GM18498 (cell line): ENCODE results near the gene ARFGAP2.

Experiments
- ATAC-seq: cut with Tn5 transposase; IDR thresholded peaks from one replicate; pipeline ENCODE4 v1.9.1; 2021; ENCODE audit warnings: mild to moderate bottlenecking, moderate library complexity; ENCODE audit not compliant: unreplicated experiment

Gene ARFGAP2

GRCh38 chr11:47152126-47152952 lies 24.3 kb downstream of the ARFGAP2 start:
- ATAC-seq = no peak

- no peak for ATAC-seq
These were observed 26.9 kb downstream of the ARFGAP2 start for GRCh38 chr11:47149782-47150181.

- ATAC-seq = no peak
These were observed 27.7 kb downstream of the ARFGAP2 start for GRCh38 chr11:47148903-47149531.

DNA sequence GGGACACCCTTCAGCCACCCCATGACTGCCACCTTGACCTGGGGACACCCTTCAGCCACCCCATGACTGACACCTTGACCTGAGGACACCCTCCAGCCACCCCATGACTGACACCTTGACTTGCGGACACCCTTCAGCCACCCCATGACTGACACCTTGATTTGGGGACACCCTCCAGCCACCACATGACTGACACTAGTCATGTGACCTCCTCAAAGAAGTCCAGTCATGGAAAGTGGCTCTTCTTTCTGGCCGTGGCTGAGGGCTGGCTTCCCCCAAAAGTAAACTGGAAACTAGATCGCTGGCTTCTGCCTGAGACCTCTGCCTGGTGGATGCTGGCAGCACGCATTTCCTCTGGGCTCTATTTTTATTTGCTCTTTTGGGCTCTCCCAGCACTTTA lies 28.4 kb downstream of the ARFGAP2 start:
- no peak for ATAC-seq

DNA sequence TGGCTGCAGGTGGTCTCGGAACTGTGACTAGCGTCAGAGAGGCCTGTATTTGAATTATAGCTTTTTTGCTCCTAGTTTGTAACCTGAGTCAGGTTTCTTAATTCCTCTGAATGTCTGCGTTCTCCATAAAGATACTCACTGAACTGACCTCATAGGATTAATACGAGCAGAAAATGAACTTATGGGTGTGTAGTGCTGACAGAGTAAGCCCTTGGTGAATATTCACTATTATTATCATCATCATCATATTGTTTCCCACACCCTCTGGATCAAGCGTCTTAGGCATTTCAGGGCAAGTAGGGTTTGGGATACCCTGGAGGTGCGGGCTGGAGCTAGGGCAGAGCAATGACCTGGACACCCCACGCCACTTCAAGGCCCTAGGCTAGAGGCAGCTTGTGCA lies 29.0 kb downstream of the ARFGAP2 start:
- ATAC-seq = no peak

- no peak for ATAC-seq
These were observed 29.4 kb downstream of the ARFGAP2 start for GRCh38 chr11:47147250-47147649.

GRCh38 chr11:47144541-47144940 lies 32.1 kb downstream of the ARFGAP2 start:
- no peak for ATAC-seq

DNA sequence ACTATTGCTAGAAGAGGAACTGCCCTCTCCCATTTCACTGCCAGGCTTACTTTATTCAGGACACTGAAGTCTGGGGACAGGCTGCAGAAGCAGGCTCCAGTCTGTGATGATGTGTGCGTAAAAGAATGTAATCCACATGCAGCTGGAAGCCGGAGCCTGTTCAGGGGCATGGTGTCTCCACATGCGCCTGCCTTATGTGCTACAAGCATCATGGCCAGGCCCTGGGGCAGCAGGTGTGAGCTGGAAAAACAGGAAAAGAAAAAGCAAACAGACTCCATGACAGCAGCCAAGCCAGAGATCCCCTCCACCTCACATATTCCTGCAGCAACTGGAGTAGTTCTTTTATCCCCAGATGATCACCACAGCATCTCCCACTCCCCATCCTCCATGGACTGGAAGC lies 33.4 kb downstream of the ARFGAP2 start:
- ATAC-seq = no peak

GRCh38 chr11:47139878-47140277 lies 36.8 kb downstream of the ARFGAP2 start:
- no peak for ATAC-seq

- ATAC-seq = no peak
These were observed 39.2 kb downstream of the ARFGAP2 start for GRCh38 chr11:47137476-47137875.

- no peak for ATAC-seq
These were observed 39.8 kb downstream of the ARFGAP2 start for GRCh38 chr11:47136921-47137320.

GRCh38 chr11:47136327-47136726 lies 40.4 kb downstream of the ARFGAP2 start:
- no peak for ATAC-seq

DNA sequence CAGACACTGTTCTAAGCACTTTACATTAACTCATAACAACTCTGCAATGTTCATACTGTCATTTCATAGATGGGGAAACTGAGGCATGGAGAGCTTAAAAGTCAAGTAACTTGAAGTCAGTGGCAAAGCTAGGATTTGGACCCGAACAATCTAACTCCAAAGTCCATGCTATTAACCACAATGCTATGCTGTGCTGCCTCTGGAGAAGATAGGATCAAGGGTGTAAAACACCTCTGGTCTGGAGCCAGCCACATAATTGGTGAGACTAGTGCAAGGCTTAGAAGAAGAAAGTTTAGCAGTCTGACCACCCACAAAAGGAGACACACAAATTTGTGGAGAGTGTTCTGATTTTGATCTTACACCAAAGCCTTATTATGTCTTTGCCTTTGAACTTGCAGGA lies 43.7 kb downstream of the ARFGAP2 start:
- no peak for ATAC-seq

GRCh38 chr11:47132490-47132889 lies 44.2 kb downstream of the ARFGAP2 start:
- no peak for ATAC-seq

GRCh38 chr11:47131136-47131535 lies 45.5 kb downstream of the ARFGAP2 start:
- ATAC-seq = no peak

DNA sequence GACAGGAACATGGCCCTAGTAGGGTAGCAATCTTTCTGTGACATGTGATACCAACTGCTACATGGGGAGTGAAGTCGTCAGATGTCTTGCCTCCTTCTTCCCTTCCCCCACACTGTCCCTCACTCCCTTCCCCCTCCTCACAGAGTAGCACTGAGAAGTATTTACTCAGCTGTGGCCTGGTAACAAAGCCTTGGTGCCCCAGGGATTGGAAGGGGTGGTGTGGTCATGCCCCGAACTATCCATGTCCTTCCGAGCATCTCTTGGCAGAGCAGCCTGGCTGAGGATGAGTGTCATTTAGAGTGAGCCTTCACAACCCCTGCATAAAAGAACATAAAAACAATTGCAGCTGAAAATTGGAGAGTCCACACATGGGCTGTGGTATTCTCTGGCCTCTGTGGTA lies 46.1 kb downstream of the ARFGAP2 start:
- ATAC-seq = no peak

DNA sequence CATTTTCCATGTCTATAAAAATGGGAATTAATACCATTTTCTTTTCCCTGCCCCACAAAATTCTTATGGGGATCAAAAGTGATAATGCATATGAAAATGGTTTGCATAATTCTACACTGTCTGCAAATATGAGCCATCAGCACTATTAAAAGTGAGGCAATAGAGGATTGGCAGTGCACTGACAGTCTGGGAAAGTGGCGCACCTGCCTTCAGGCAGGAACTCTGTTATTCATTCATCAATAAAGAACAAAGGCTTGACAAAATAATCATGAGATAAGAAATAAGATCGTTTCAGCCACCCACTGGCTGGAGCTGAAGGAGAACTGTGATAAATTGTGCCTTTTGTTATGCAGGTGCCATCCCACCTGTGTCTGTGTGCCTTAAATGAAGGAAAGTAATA lies 49.5 kb downstream of the ARFGAP2 start:
- no peak for ATAC-seq

GRCh38 chr11:47125083-47125482 lies 51.6 kb downstream of the ARFGAP2 start:
- ATAC-seq = no peak

- ATAC-seq = no peak
These were observed 52.0 kb downstream of the ARFGAP2 start for GRCh38 chr11:47124675-47125074.

GRCh38 chr11:47123094-47123493 lies 53.6 kb downstream of the ARFGAP2 start:
- no peak for ATAC-seq

GRCh38 chr11:47121731-47122130 lies 54.9 kb downstream of the ARFGAP2 start:
- no peak for ATAC-seq

DNA sequence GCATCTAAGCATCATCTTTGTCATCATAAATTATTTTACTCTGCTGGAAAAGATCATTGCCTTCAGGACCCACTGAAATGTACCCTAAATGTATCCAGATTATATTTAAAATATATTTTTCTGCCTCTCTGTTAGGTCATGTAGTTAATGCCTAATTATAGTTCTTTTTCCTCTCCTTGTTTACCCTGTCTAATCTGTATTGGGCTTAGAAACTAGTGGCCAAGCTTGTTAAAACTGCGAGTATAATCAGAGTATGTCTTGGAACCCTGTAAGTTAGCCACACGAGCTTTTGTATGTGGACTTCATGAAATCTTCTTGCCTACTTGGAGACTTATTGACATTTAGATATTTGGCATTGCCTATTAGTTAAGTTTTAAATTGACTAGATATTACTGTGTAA lies 55.6 kb downstream of the ARFGAP2 start:
- no peak for ATAC-seq
